ENCODE measurements around the gene RNF115. TPM values are rescaled to one million over a fixed set of nuclear protein-coding genes. Genes with fewer than 3 reads are reported as not detected.

The RNF115 gene
- total RNA-seq, 1 experiment from 2014 or later = 15.2 TPM

- Histone ChIP-seq H2AFZ (ENCODE audit: low read length) (no peak overlapping the region), H3F3A (ENCODE audit: low read length, unreplicated experiment) (no peaks in the 10 kb centered on the region), H3K4me1 (ENCODE audit: insufficient read depth, low read length) (peaks cover 31% of the 10 kb centered on the region), H3K9me3 (ENCODE audit: low read length) (no peaks in the 10 kb centered on the region), H3K79me2 (ENCODE audit: low read length) (no peaks in the 10 kb centered on the region), H3K27me3 (ENCODE audit: low read length) (no peaks in the 10 kb centered on the region), H3K36me3 (ENCODE audit: low read depth, low read length) (no peaks in the 10 kb centered on the region), H4K20me1 (ENCODE audit: low read length) (no peaks in the 10 kb centered on the region), H3K9ac (ENCODE audit: low read length) (no peak overlapping the region), H3K27ac (ENCODE audit: low read length) (peak overlapping the region; percentile 80), H3K4me3 (ENCODE audit: low read length) (no peak overlapping the region), H3K4me2 (ENCODE audit: low read length) (peak overlapping the region; percentile 62), H3K9me2 (replicated peaks; ENCODE audit: low read length) (no peaks in the 10 kb centered on the region)
- DNase-seq (no peak), ATAC-seq (no peak)
- BruUV-seq (replicated peaks) = no TSS peak
- ChIA-PET POLR2A (ENCODE audit: unreplicated experiment) (no interaction called here), CTCF (no interaction called here)
- TF ChIP-seq EZH2 (IDR thresholded peaks at IDR 0.05; ENCODE audit: low read length, unreplicated experiment) (no peak), EZH2phosphoT487 (IDR thresholded peaks at IDR 0.05; ENCODE audit: borderline replicate concordance, low read length) (no peak)
- TF ChIP-seq, protein P1, sequence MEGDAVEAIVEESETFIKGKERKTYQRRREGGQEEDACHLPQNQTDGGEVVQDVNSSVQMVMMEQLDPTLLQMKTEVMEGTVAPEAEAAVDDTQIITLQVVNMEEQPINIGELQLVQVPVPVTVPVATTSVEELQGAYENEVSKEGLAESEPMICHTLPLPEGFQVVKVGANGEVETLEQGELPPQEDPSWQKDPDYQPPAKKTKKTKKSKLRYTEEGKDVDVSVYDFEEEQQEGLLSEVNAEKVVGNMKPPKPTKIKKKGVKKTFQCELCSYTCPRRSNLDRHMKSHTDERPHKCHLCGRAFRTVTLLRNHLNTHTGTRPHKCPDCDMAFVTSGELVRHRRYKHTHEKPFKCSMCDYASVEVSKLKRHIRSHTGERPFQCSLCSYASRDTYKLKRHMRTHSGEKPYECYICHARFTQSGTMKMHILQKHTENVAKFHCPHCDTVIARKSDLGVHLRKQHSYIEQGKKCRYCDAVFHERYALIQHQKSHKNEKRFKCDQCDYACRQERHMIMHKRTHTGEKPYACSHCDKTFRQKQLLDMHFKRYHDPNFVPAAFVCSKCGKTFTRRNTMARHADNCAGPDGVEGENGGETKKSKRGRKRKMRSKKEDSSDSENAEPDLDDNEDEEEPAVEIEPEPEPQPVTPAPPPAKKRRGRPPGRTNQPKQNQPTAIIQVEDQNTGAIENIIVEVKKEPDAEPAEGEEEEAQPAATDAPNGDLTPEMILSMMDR (conservative IDR thresholded peaks at IDR 0.05; ENCODE audit: low read depth, low read length) = no peak
- intact Hi-C loops (cut with micrococcal nuclease) = loop anchor here (2.0 kb wide), 1 partner anchor 15 kb away; no protein-coding TSS in a partner anchor
Measured at GRCh38 chr1:145705622-145706021, 118.3 kb downstream of the RNF115 start.

GRCh38 chr1:145702826-145703225 lies 121.1 kb downstream of the RNF115 start:
- TF ChIP-seq EZH2 (IDR thresholded peaks at IDR 0.05; ENCODE audit: low read length, unreplicated experiment) (no peak), EZH2phosphoT487 (IDR thresholded peaks at IDR 0.05; ENCODE audit: borderline replicate concordance, low read length) (no peak)
- TF ChIP-seq, protein P1 (conservative IDR thresholded peaks at IDR 0.05; ENCODE audit: low read depth, low read length) = no peak
- ChIA-PET POLR2A (ENCODE audit: unreplicated experiment) (no interaction called here), CTCF (no interaction called here)
- Histone ChIP-seq H3K36me3 (ENCODE audit: low read depth, low read length) (no peaks in the 10 kb centered on the region), H3K9ac (ENCODE audit: low read length) (no peak overlapping the region), H3K27me3 (ENCODE audit: low read length) (no peaks in the 10 kb centered on the region), H3K4me3 (ENCODE audit: low read length) (no peak overlapping the region), H3K4me1 (ENCODE audit: insufficient read depth, low read length) (peaks cover 26% of the 10 kb centered on the region), H3K9me2 (replicated peaks; ENCODE audit: low read length) (no peaks in the 10 kb centered on the region), H3F3A (ENCODE audit: low read length, unreplicated experiment) (no peaks in the 10 kb centered on the region), H4K20me1 (ENCODE audit: low read length) (no peaks in the 10 kb centered on the region), H3K9me3 (ENCODE audit: low read length) (no peaks in the 10 kb centered on the region), H2AFZ (ENCODE audit: low read length) (no peak overlapping the region), H3K79me2 (ENCODE audit: low read length) (no peaks in the 10 kb centered on the region), H3K27ac (ENCODE audit: low read length) (no peak overlapping the region), H3K4me2 (ENCODE audit: low read length) (no peak overlapping the region)
- BruUV-seq (replicated peaks) = no TSS peak
- intact Hi-C loops (cut with micrococcal nuclease) = no loop called here
- DNase-seq (no peak), ATAC-seq (no peak)

DNA sequence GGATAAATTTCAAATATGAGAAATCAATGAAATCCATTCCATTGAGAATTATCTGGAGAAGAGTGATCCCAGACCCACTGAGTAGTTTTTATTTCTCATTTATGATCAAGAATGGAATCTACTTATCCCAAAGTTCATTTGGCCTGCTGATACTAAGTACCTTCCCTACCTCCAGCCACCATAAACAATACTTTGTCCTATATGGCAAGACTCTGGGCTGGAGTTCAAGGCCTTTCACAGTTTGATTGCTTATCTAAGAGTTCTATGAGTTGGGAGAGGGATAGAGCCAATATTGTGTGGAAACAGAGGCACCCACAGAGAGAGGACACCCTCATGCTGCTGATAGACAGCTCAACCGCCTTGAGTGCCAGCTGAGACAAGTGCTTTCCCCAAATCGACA lies 121.8 kb downstream of the RNF115 start:
- Histone ChIP-seq H3K79me2 (ENCODE audit: low read length) (no peaks in the 10 kb centered on the region), H3K9ac (ENCODE audit: low read length) (no peak overlapping the region), H3K4me3 (ENCODE audit: low read length) (no peak overlapping the region), H3K27ac (ENCODE audit: low read length) (no peak overlapping the region), H3K27me3 (ENCODE audit: low read length) (no peaks in the 10 kb centered on the region), H3K9me2 (replicated peaks; ENCODE audit: low read length) (no peaks in the 10 kb centered on the region), H3K4me2 (ENCODE audit: low read length) (no peak overlapping the region), H3K36me3 (ENCODE audit: low read depth, low read length) (no peaks in the 10 kb centered on the region), H4K20me1 (ENCODE audit: low read length) (no peaks in the 10 kb centered on the region), H3K9me3 (ENCODE audit: low read length) (no peaks in the 10 kb centered on the region), H3F3A (ENCODE audit: low read length, unreplicated experiment) (no peaks in the 10 kb centered on the region), H2AFZ (ENCODE audit: low read length) (no peak overlapping the region), H3K4me1 (ENCODE audit: insufficient read depth, low read length) (peaks cover 18% of the 10 kb centered on the region)
- DNase-seq (no peak), ATAC-seq (no peak)
- intact Hi-C loops (cut with micrococcal nuclease) = no loop called here
- ChIA-PET CTCF (no interaction called here), POLR2A (ENCODE audit: unreplicated experiment) (no interaction called here)
- BruUV-seq (replicated peaks) = no TSS peak
- no peak for TF ChIP-seq EZH2 (IDR thresholded peaks at IDR 0.05; ENCODE audit: low read length, unreplicated experiment)
- TF ChIP-seq EZH2phosphoT487 (IDR thresholded peaks at IDR 0.05; ENCODE audit: borderline replicate concordance, low read length) = no peak
- TF ChIP-seq, protein P1 (conservative IDR thresholded peaks at IDR 0.05; ENCODE audit: low read depth, low read length) = no peak

Measured in PC-3 (cell line).